HEK293T (cell line): ENCODE measurements around the gene KLHL22.
A peak's percentile ranks its signal among the peaks of the same experiment; 100 is the strongest.

Experiments
- CTCF ChIA-PET: fragments of 350-600 bp; formaldehyde crosslinking; extraction: SDS; loops from one replicate; lab custom pipeline; 2021; ENCODE audit warnings: antibody characterized with exemption, inconsistent platforms; lab: Yijun Ruan, JAX
- POLR2A ChIA-PET: fragments of 350-600 bp; formaldehyde crosslinking; extraction: SDS; loops from one replicate; lab custom pipeline; 2020; ENCODE audit warnings: antibody characterized with exemption, inconsistent platforms; lab: Yijun Ruan, JAX
- DNase-seq: peaks from one replicate; pipeline ENCODE4 v3.0.0; 2012; ENCODE audit warnings: mixed read lengths; ENCODE audit errors: extremely low spot score
- ARNT ChIP-seq: fragments of 450-650 bp; IDR thresholded peaks from 2 replicates; pipeline ENCODE4 v1.6.1; 2017; ENCODE audit warnings: mild to moderate bottlenecking
- BHLHE40 ChIP-seq: fragments of 450-650 bp; IDR thresholded peaks from 2 replicates; pipeline ENCODE4 v1.6.1; 2016; ENCODE audit warnings: mild to moderate bottlenecking, moderate library complexity, borderline replicate concordance
- CTBP1 ChIP-seq: fragments of 450-650 bp; IDR thresholded peaks from 2 replicates; pipeline ENCODE4 v1.6.1; 2016; ENCODE audit warnings: borderline replicate concordance
- ELF4 ChIP-seq: fragments of 450-650 bp; IDR thresholded peaks from 2 replicates; pipeline ENCODE4 v1.6.1; 2017; ENCODE audit warnings: antibody characterized with exemption
- FOXA1 ChIP-seq: fragments of 450-650 bp; IDR thresholded peaks from 2 replicates; pipeline ENCODE4 v1.6.1; 2016; ENCODE audit warnings: mild to moderate bottlenecking
- FOXK2 ChIP-seq: fragments of 450-650 bp; IDR thresholded peaks from 2 replicates; pipeline ENCODE4 v1.6.1; 2016; ENCODE audit warnings: mild to moderate bottlenecking
- FOXM1 ChIP-seq: fragments of 450-650 bp; IDR thresholded peaks from 2 replicates; pipeline ENCODE4 v1.6.1; 2017; ENCODE audit warnings: mild to moderate bottlenecking, borderline replicate concordance
- HDGF ChIP-seq: fragments of 450-650 bp; IDR thresholded peaks from 2 replicates; pipeline ENCODE4 v1.6.1; 2017; ENCODE audit warnings: antibody characterized with exemption, borderline replicate concordance
- L3MBTL2 ChIP-seq: fragments of 450-650 bp; conservative IDR thresholded peaks from 2 replicates; pipeline ENCODE4 v1.6.1; 2016; ENCODE audit warnings: mild to moderate bottlenecking
- LEF1 ChIP-seq: fragments of 450-650 bp; IDR thresholded peaks from 2 replicates; pipeline ENCODE4 v1.6.1; 2017; ENCODE audit warnings: mild to moderate bottlenecking, borderline replicate concordance
- NFRKB ChIP-seq: fragments of 450-650 bp; IDR thresholded peaks from 2 replicates; pipeline ENCODE4 v1.6.1; 2016; ENCODE audit warnings: mild to moderate bottlenecking, moderate library complexity
- SP1 ChIP-seq: fragments of 450-650 bp; IDR thresholded peaks from 2 replicates; pipeline ENCODE4 v1.6.1; 2017
- SUZ12 ChIP-seq: fragments of 450-650 bp; IDR thresholded peaks from 2 replicates; pipeline ENCODE4 v1.6.1; 2016; ENCODE audit warnings: mild to moderate bottlenecking
- TARDBP ChIP-seq: fragments of 450-650 bp; IDR thresholded peaks from 2 replicates; pipeline ENCODE4 v1.6.1; 2016
- ZNF384 ChIP-seq: fragments of 450-650 bp; IDR thresholded peaks from 2 replicates; pipeline ENCODE4 v1.6.1; 2016
- TF ChIP-seq, protein P1 (sequence below): fragments of 450-650 bp; IDR thresholded peaks from 2 replicates; pipeline ENCODE4 v1.6.1; 2016

KLHL22 gene

GRCh38 chr22:20528405-20528978 is 32.9 kb upstream of the KLHL22 start:
- CTCF ChIA-PET: no interaction called here
- POLR2A ChIA-PET: no interaction called here
- no peak for DNase-seq

DNA sequence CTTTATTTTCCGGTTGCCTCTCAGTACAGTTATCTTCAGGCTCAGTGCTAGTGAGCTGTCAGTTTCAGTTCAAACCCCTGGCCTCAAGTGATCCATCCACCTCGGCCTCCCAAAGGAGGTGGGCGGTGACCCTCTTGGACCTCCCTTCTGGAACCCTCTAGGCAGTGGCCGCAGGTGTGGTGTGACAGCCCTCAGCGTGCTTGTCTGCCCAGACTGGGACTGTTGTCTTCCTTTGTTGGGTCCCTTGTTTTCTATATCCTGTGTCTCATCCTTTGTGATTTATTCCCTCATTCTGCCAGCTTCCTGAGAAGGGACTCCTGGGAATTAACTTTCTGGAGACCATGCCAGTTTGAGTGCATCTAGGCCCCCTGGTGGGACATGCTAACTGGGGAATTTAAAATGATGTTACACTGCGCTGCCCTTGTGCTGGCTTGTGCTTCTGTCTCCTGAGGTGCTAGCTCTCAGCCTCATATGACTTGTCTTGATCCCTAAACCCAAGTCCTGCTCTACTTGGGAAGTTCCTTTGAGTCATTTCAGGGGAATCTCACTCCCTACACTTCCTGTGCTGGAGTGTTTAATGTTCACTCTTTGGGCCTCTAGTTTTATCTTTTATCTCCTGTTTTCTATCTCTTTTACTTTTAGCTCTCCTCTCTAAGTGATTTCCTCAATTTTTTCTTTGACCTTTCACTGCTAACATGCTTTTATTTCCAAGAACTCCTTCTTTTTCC is 31.2 kb upstream of the KLHL22 start:
- TF ChIP-seq L3MBTL2 (no peak), ARNT (no peak), HDGF (no peak)
- CTCF ChIA-PET: interaction anchor here (0.6 kb wide), 1 partner anchor 108 kb away, joined by 3 read pairs; no protein-coding TSS in a partner anchor
- POLR2A ChIA-PET: no interaction called here
- peak; percentile 11 for DNase-seq

More at GRCh38 chr22:20528405-20528978, 32.9 kb upstream of the KLHL22 start:
- TF ChIP-seq FOXA1: no peak
- TF ChIP-seq L3MBTL2: no peak
- TF ChIP-seq TARDBP: no peak
- TF ChIP-seq LEF1: no peak
- TF ChIP-seq FOXK2: no peak
- TF ChIP-seq CTBP1: no peak
- TF ChIP-seq ARNT: no peak
- no peak for TF ChIP-seq BHLHE40
- TF ChIP-seq HDGF: no peak
- TF ChIP-seq, protein P1, sequence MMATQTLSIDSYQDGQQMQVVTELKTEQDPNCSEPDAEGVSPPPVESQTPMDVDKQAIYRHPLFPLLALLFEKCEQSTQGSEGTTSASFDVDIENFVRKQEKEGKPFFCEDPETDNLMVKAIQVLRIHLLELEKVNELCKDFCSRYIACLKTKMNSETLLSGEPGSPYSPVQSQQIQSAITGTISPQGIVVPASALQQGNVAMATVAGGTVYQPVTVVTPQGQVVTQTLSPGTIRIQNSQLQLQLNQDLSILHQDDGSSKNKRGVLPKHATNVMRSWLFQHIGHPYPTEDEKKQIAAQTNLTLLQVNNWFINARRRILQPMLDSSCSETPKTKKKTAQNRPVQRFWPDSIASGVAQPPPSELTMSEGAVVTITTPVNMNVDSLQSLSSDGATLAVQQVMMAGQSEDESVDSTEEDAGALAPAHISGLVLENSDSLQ: no peak
- no peak for TF ChIP-seq SUZ12
- no peak for TF ChIP-seq SP1
- TF ChIP-seq NFRKB: no peak
- no peak for TF ChIP-seq ELF4
- no peak for TF ChIP-seq ZNF384
- TF ChIP-seq FOXM1: no peak

- no peak for DNase-seq
- TF ChIP-seq FOXA1: no peak
- ChIA-PET POLR2A (no interaction called here), CTCF (no interaction called here)
Measured at GRCh38 chr22:20526305-20526627, 30.7 kb upstream of the KLHL22 start.

DNA sequence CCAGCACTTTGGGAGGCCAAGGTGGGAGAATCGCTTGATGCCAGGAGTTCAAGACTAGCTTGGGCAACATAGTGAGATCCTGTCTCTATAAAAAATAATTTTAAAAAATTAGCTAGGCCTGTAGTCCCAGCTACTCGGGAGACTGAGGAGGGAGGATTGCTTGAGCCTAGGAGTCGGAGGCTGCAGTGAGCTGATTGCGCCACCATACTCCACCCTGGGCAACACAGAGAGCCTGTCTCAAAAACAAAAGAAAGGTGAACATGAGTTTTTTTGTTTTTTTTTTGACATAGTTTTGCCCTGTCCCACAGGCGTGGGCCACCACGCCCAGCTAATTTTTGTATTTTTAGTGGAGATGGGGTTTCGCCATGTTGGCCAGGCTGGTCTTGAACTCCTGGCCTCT is 29.5 kb upstream of the KLHL22 start:
- ChIA-PET POLR2A (no interaction called here), CTCF (no interaction called here)
- no peak for DNase-seq
- no peak for TF ChIP-seq BHLHE40
- no peak for TF ChIP-seq SUZ12
- no peak for TF ChIP-seq LEF1

DNA sequence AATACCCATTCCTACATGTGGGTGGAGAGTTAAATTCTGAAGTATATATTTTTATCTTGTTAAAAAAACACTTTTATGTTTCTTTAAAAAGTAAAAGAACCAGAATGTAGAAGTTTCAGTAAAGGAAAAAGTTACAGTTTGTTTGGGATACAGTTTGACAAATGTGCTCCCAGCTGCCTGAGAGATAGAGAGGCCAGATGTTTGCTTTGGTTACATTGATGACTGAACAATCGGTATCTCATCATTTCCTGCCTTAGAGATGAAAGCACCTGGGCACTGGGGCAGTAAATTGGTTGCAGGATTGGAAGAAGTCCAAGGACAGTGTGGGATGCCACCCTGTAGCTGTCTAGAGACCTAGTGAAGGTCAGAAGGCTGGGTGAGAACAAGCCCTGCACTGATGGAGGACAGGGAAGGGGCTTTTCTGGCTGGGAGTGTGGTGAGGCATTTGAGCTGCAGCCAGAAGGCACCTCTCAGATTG is 28.4 kb upstream of the KLHL22 start:
- ChIA-PET CTCF (no interaction called here), POLR2A (interaction anchor here (1.3 kb wide), 1 partner anchor 17 kb away, joined by 3 read pairs; the partner anchor contains the start of gene MED15)
- TF ChIP-seq HDGF (no peak), L3MBTL2 (no peak), ARNT (no peak), NFRKB (no peak), FOXA1 (no peak), TARDBP (no peak), SP1 (no peak), CTBP1 (no peak), LEF1 (no peak), SUZ12 (no peak), FOXM1 (no peak), BHLHE40 (no peak), ZNF384 (no peak), FOXK2 (no peak), ELF4 (no peak)
- TF ChIP-seq, protein P1: no peak
- peak; percentile 6 for DNase-seq

DNA sequence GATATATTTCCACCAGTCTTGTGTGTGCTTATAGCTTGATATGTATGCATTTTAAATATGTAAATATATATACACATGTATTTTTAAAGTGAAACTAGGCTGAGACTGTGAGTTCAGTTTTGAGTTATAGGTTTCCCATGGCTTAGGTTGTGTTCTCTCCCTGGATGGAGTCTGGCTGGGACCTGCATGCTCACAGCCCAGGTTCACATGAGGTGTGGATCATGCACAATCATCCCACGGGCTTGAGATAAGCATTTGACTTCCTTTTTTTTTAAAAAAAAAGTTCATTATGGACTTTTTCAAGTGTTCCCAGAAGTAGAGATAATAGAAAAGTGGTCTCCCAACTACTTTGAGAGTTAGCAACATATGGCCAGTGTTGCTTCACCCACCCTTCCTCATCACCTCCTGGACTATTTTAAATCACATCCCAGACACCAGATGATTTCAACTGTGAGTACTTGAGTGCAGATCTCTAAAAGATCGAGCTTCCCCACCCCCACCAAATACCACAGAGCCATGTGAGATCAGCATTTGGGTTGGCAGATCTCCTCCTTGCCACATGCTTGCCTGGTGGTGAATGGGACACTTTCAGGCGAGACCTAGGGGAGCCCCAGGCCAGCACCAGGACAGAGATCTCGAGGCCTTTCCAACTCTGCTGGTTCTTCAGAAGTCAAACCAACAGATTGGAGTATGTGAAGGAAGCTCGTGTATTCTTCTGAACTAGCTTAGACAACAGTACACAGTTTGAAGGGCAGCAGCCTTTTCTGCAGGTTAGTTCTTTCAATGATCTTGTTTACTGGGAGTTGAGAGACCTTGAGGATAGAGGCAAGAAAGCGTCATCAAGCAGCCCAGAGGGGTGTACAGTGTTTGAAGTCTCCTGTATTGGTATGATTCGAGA is 27.7 kb upstream of the KLHL22 start:
- DNase-seq: peak; percentile 6
- CTCF ChIA-PET: interaction anchor here (0.7 kb wide), 1 partner anchor 38 kb away, joined by 3 read pairs; no protein-coding TSS in a partner anchor

More for the DNA sequence above, 27.7 kb upstream of the KLHL22 start:
- POLR2A ChIA-PET: interaction anchor here (1.3 kb wide), 1 partner anchor 16 kb away, joined by 3 read pairs; the partner anchor contains the start of gene MED15
- TF ChIP-seq HDGF: no peak
